Tibial artery (tissue), 4 donors: ENCODE results near the gene NKX6-2.

Experiments
- DNase-seq, 2 donors: peaks; one replicate each; pipeline ENCODE4 v3.0.0-alpha.2; 2019
- H3K27ac ChIP-seq, 2 donors: fragments of 200-600 bp; sonication (generic) in 1 of 2; 1 replicate in 1 of 2; 2 replicates in 1 of 2; pipeline ENCODE4 v1.5.1; 2018 to 2019; ENCODE audit warnings: mild to moderate bottlenecking in 1 of 2
- H3K27me3 ChIP-seq, 2 donors: fragments of 200-600 bp; sonication (generic) in 1 of 2; one replicate each; pipeline versions ENCODE4 v1.5.1 to v1.6.0; 2016 to 2019
- H3K36me3 ChIP-seq, 3 donors: fragments of 200-600 bp; sonication (generic) in 2 of 3; one replicate each; pipeline ENCODE4 v1.5.1; 2016 to 2019; ENCODE audit warnings: mild to moderate bottlenecking in 2 of 3
- H3K4me1 ChIP-seq, 4 donors: fragments of 200-600 bp; sonication (generic) in 2 of 4; 1 replicate in 3 of 4; 2 replicates in 1 of 4; pipeline ENCODE4 v1.5.1; 2016 to 2019
- H3K4me3 ChIP-seq, 2 donors: fragments of 200-600 bp; sonication (generic) in 1 of 2; 1 replicate in 1 of 2; 2 replicates in 1 of 2; pipeline ENCODE4 v1.5.1; 2018 to 2019; ENCODE audit warnings: mild to moderate bottlenecking in 2 of 2
- H3K9me3 ChIP-seq, 3 donors: fragments of 200-600 bp; sonication (generic) in 1 of 3; one replicate each; pipeline ENCODE4 v1.5.1; 2016 to 2019
- intact Hi-C: fragments of 100-400 bp; cut with DNase I; formaldehyde crosslinking; loops from one replicate; pipeline ENCODE4 v1.15.0; 2023; ENCODE audit warnings: low total_unique reads
- TF ChIP-seq, protein P1 (sequence below), 2 experiments: fragments of 200-600 bp in 1 of 2; fragments of 450-650 bp in 1 of 2; IDR thresholded peaks; one replicate each; pipeline ENCODE4 v1.5.1; 2017 to 2019; ENCODE audit warnings: antibody characterized with exemption in 2 of 2, mild to moderate bottlenecking in 1 of 2, moderate library complexity in 1 of 2

Gene NKX6-2

DNA sequence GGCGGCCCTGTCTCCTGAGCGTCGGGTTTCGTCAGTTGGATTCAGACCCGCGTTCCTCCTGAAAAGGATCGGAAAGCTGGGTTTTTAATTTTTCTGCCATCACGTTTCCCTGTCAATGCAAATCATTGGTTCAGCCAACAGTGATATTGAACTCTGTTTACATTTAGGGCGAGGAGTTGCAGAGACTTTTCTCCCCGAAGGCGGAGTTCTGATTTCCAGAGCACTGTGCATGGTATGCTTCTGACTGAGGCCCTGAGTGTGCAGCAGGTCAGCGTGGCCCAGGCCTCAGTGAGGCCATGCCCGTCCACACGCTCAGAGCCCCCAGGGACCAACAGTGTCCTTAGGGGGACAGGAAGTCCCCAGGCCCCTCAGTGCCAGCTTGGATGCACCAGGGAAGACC is 27.1 kb downstream of the NKX6-2 start:
- H3K9me3 ChIP-seq: no peaks in the 10 kb centered on the region
- TF ChIP-seq, protein P1, sequence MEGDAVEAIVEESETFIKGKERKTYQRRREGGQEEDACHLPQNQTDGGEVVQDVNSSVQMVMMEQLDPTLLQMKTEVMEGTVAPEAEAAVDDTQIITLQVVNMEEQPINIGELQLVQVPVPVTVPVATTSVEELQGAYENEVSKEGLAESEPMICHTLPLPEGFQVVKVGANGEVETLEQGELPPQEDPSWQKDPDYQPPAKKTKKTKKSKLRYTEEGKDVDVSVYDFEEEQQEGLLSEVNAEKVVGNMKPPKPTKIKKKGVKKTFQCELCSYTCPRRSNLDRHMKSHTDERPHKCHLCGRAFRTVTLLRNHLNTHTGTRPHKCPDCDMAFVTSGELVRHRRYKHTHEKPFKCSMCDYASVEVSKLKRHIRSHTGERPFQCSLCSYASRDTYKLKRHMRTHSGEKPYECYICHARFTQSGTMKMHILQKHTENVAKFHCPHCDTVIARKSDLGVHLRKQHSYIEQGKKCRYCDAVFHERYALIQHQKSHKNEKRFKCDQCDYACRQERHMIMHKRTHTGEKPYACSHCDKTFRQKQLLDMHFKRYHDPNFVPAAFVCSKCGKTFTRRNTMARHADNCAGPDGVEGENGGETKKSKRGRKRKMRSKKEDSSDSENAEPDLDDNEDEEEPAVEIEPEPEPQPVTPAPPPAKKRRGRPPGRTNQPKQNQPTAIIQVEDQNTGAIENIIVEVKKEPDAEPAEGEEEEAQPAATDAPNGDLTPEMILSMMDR (IDR thresholded peaks at IDR 0.05): no peak
- intact Hi-C loops: no loop called here
- H3K4me3 ChIP-seq: no peak overlapping the region
- H3K27me3 ChIP-seq: no peaks in the 10 kb centered on the region
- peaks cover 39 to 84% (median 77%) of the 10 kb centered on the region in 3 donors for H3K36me3 ChIP-seq
- H3K27ac ChIP-seq: no peak overlapping the region
- no peak for DNase-seq
- no peaks in the 10 kb centered on the region for H3K4me1 ChIP-seq

DNA sequence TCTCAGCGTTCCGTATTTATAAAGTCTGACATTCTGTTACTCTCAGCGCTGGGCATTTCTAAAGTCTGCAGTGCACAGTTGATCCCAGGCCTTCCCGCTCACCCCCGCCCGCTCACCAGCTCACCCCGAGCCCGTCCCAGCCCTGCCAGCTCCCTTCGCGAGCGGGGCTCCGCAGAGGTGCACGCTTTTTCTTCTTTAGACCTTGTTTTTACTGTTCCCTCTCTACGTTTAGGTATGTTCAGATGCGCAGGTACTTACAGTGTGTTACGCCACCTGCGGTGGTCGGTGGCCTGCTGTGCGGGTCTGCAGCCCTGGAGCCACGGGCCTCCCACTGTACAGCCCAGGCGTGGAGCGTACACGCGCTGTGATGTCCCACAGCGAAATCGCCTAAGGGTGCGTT is 28.8 kb downstream of the NKX6-2 start:
- DNase-seq: no peak
- no peaks in the 10 kb centered on the region for H3K9me3 ChIP-seq
- no peaks in the 10 kb centered on the region for H3K27me3 ChIP-seq
- H3K4me3 ChIP-seq: no peak overlapping the region
- H3K27ac ChIP-seq: no peak overlapping the region
- intact Hi-C loops: no loop called here
- H3K4me1 ChIP-seq: no peaks in the 10 kb centered on the region
- TF ChIP-seq, protein P1 (IDR thresholded peaks at IDR 0.05): no peak
- H3K36me3 ChIP-seq: peaks cover 45 to 100% (median 86%) of the 10 kb centered on the region in 3 donors

DNA sequence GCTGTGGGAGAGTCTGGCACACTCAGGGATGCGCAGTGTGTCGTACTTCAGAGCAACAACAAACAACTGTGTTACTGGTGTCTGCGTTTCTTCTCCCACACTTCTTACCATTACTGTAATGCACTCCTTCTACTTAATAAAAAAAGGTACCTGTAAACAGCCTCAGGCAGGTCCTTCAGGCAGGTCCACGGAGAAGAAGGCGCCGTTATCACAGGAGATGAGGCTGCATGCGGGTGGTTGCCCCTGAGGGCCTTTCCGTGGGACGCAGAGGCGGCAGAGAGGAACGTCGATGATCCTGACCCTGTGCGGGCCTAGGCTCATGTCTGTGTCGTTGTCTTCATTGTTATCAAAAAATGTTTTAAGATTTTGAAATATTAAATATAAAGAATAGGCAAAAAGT is 29.4 kb downstream of the NKX6-2 start:
- Histone ChIP-seq H3K27ac (no peak overlapping the region), H3K4me1 (no peaks in the 10 kb centered on the region), H3K27me3 (no peaks in the 10 kb centered on the region), H3K4me3 (no peak overlapping the region), H3K36me3 (peaks cover 45 to 100% (median 85%) of the 10 kb centered on the region in 3 donors), H3K9me3 (no peaks in the 10 kb centered on the region)
- TF ChIP-seq, protein P1 (IDR thresholded peaks at IDR 0.05): no peak
- DNase-seq: no peak
- intact Hi-C loops: no loop called here

DNA sequence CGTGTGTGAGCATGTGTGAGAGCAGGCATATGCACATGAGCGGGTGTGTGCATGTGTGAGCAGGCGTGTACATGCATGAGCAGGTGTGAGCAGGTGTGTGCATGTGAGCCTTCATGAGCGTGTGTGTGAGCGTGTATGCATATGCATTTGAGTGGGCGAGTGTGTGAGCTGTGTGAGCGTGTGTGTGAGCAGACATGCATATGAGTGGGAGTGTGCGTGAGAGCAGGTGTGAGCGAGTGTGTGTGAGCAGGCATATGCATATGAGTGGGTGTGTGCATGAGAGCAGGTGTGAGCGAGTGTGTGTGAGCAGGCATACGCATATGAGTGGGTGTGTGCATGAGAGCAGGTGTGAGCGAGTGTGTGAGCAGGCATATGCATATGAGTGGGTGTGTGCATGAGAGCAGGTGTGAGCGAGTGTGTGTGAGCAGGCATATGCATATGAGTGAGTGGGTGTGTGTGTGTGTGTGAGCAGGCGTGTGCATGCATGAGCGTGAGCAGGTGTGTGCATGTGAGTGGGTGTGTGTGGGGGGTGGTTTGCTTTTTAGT is 30.7 kb downstream of the NKX6-2 start:
- H3K4me1 ChIP-seq: no peaks in the 10 kb centered on the region
- peaks cover 42 to 100% (median 83%) of the 10 kb centered on the region in 3 donors for H3K36me3 ChIP-seq
- no peak overlapping the region for H3K27ac ChIP-seq
- no peak for DNase-seq
- intact Hi-C loops: no loop called here
- H3K4me3 ChIP-seq: no peak overlapping the region
- no peaks in the 10 kb centered on the region for H3K9me3 ChIP-seq
- no peaks in the 10 kb centered on the region for H3K27me3 ChIP-seq
- TF ChIP-seq, protein P1 (IDR thresholded peaks at IDR 0.05): no peak

DNA sequence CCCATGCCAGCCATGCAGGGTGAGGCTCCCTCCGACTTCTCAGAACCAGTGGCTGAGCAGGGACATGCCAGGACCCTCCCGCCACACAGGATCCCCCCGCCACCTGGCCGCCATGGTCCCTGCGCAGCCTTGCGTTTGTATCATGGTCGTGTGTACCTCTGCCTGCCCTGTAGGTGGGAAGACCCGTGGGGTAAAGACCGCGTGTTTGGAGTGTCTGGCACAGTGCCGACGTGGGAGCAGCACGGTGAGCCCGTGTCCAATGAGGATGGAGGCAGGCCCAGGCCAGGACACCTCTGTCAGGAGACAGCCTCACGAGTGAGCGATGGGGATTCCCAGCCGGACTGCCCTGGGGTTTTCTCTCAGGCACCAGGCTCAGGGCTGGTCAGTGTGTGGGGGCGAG is 31.9 kb downstream of the NKX6-2 start:
- Histone ChIP-seq H3K36me3 (peaks cover 44 to 99% (median 83%) of the 10 kb centered on the region in 3 donors), H3K4me3 (no peak overlapping the region), H3K4me1 (no peaks in the 10 kb centered on the region), H3K27me3 (no peaks in the 10 kb centered on the region), H3K27ac (no peak overlapping the region), H3K9me3 (no peaks in the 10 kb centered on the region)
- intact Hi-C loops: no loop called here
- TF ChIP-seq, protein P1 (IDR thresholded peaks at IDR 0.05): no peak
- no peak for DNase-seq

- intact Hi-C loops: no loop called here
- Histone ChIP-seq H3K27ac (no peak overlapping the region), H3K9me3 (no peaks in the 10 kb centered on the region), H3K4me1 (no peaks in the 10 kb centered on the region), H3K36me3 (peaks cover 41 to 94% (median 81%) of the 10 kb centered on the region in 3 donors), H3K4me3 (no peak overlapping the region), H3K27me3 (no peaks in the 10 kb centered on the region)
- no peak for DNase-seq
- TF ChIP-seq, protein P1 (IDR thresholded peaks at IDR 0.05): no peak
Measured at GRCh38 chr10:132753596-132753995, 32.4 kb downstream of the NKX6-2 start.
